Epithelial cell of esophagus (primary cell): Measurements from ENCODE around the gene GYS2.
A peak's percentile ranks its signal among the peaks of the same experiment; 100 is the strongest.
"Not testable (repeated sequence)": the region's sequence is repeated elsewhere in the genome, so short reads cannot be mapped to it uniquely, and the experiment has no call there.

ENCODE experiments used
- DNase-seq: peaks from one replicate; pipeline ENCODE4 v3.0.0; 2010; ENCODE audit warnings: low read depth
- H3K4me3 ChIP-seq: 2 replicates; pipeline ENCODE4 v1.5.1; 2011; ENCODE audit warnings: mild to moderate bottlenecking, low read length, control low read depth
- TF ChIP-seq, protein P1 (sequence below): IDR thresholded peaks from 2 replicates; pipeline ENCODE4 v1.5.1; 2011; ENCODE audit warnings: low read depth, mild to moderate bottlenecking, low read length, control low read depth, inconsistent platforms; ENCODE audit not compliant: insufficient read depth; ENCODE audit errors: missing control alignments

GYS2 gene

GRCh38 chr12:21604245-21605101 lies at the start of gene GYS2:
Gene GYS2, minus strand, starts transcription at chr12:21604847. Its CDS starts 255 bp downstream, at chr12:21604592.
- no peak within 1 kb of the TSS for H3K4me3 ChIP-seq
- TF ChIP-seq, protein P1, sequence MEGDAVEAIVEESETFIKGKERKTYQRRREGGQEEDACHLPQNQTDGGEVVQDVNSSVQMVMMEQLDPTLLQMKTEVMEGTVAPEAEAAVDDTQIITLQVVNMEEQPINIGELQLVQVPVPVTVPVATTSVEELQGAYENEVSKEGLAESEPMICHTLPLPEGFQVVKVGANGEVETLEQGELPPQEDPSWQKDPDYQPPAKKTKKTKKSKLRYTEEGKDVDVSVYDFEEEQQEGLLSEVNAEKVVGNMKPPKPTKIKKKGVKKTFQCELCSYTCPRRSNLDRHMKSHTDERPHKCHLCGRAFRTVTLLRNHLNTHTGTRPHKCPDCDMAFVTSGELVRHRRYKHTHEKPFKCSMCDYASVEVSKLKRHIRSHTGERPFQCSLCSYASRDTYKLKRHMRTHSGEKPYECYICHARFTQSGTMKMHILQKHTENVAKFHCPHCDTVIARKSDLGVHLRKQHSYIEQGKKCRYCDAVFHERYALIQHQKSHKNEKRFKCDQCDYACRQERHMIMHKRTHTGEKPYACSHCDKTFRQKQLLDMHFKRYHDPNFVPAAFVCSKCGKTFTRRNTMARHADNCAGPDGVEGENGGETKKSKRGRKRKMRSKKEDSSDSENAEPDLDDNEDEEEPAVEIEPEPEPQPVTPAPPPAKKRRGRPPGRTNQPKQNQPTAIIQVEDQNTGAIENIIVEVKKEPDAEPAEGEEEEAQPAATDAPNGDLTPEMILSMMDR: no peak
- DNase-seq: no peak

GRCh38 chr12:21651821-21652220 lies 47.2 kb upstream of the GYS2 start:
- DNase-seq: no peak
- TF ChIP-seq, protein P1: no peak
- no peak overlapping the region for H3K4me3 ChIP-seq

DNA sequence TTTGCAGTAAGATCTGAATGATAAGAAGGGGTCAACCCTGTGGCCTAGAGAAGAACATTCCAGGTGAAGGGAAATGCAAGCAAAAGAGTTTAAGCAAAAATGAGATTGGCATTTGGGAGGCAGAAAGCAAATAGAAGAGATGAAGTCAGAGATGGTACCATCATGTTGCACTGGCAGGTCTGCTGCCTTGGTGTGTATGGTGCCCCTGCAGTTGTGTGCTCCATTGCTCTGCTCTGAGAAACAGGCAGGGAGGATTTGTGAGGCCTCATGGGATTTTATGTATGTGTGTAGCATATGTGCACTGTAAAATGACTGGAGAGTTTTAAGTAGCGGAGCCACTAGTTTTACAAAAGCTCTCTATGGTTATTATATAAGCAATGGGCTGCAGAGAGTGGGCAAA lies 46.4 kb upstream of the GYS2 start:
- no peak for DNase-seq
- TF ChIP-seq, protein P1: no peak
- H3K4me3 ChIP-seq: no peak overlapping the region

GRCh38 chr12:21649034-21649433 lies 44.4 kb upstream of the GYS2 start:
- TF ChIP-seq, protein P1: no peak
- no peak for DNase-seq
- H3K4me3 ChIP-seq: no peak overlapping the region

DNA sequence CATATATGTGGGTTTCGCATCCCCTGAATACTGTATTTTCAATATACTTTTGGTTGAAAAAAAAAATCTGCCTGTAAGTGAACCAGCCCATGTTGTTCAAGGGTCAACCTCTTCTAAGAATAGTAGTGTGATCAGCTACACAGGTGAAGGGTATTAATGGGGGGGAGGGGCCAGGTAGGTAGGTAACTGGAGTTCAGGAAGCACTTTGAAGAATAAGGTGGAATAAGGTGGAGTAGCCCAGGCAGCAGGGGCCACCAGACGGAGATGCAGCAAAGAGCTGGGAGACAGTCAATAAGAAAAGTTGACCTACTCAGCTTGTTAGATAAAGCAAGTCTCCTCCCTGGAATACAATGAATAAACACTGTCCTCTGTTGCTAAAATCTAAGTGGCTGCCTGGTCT lies 43.7 kb upstream of the GYS2 start:
- H3K4me3 ChIP-seq: no peak overlapping the region
- TF ChIP-seq, protein P1: no peak
- no peak for DNase-seq

- TF ChIP-seq, protein P1: no peak
- no peak overlapping the region for H3K4me3 ChIP-seq
- no peak for DNase-seq
Observed at GRCh38 chr12:21647179-21647578, 42.5 kb upstream of the GYS2 start.

DNA sequence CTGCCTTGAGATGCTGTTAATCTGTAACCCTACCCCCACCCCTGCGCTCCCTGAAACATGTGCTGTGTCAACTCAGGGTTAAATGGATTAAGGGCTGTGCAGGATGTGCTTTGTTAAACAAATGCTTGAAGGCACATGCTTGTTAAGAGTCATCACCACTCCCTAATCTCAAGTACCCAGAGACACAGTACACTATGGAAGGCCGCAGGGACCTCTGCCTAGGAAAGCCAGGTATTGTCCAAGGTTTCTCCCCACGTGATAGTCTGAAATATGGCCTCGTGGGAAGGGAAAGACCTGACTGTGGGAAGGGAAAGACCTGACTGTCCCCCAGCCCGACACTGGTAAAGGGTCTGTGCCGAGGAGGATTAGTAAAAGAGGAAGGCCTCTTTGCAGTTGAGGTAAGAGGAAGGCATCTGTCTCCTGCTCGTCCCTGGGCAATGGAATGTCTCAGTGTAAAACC lies 40.4 kb upstream of the GYS2 start:
- DNase-seq: peak; percentile 62

More for the DNA sequence above, 40.4 kb upstream of the GYS2 start:
- H3K4me3 ChIP-seq: not testable (repeated sequence)
